Esophagus muscularis mucosa (tissue), 4 donors: ENCODE results near the gene STARD6. TPM values are rescaled to one million over a fixed set of nuclear protein-coding genes. Genes with fewer than 3 reads are reported as not detected.

Experiments
- DNase-seq: peaks from one replicate; pipeline ENCODE4 v3.0.0-alpha.2; 2017; ENCODE audit errors: extremely low spot score
- H3K27ac ChIP-seq, 4 donors: fragments of 200-600 bp; sonication (generic); replicated peaks in 1 of 4; 1 replicate in 3 of 4; 2 replicates in 1 of 4; pipeline ENCODE4 v1.5.1; 2016 to 2019; ENCODE audit warnings: mild to moderate bottlenecking in 1 of 4
- H3K27me3 ChIP-seq, 4 donors: fragments of 200-600 bp; sonication (generic); one replicate each; pipeline versions ENCODE4 v1.5.1 to v1.6.0; 2016 to 2019
- H3K36me3 ChIP-seq, 4 donors: fragments of 200-600 bp; sonication (generic); one replicate each; pipeline ENCODE4 v1.5.1; 2016 to 2019
- H3K4me1 ChIP-seq, 4 donors: fragments of 200-600 bp; sonication (generic); one replicate each; pipeline ENCODE4 v1.5.1; 2016 to 2019
- H3K4me3 ChIP-seq, 4 donors: fragments of 200-600 bp; sonication (generic); 1 replicate in 2 of 4; 2 replicates in 2 of 4; pipeline ENCODE4 v1.5.1; 2016 to 2019; ENCODE audit warnings: mild to moderate bottlenecking in 4 of 4, moderate library complexity in 1 of 4
- H3K9me3 ChIP-seq, 4 donors: fragments of 200-600 bp; sonication (generic); 1 replicate in 3 of 4; 2 replicates in 1 of 4; pipeline ENCODE4 v1.5.1; 2016 to 2019
- CTCF ChIP-seq, 3 experiments: fragments of 200-600 bp in 2 of 3; fragments of 450-650 bp in 1 of 3; sonication (generic) in 2 of 3; IDR thresholded peaks; one replicate each; pipeline ENCODE4 v1.5.1; 2017 to 2019; ENCODE audit warnings: antibody characterized with exemption in 3 of 3, mild to moderate bottlenecking in 2 of 3, moderate library complexity in 1 of 3
- EP300 ChIP-seq: sonication (generic); formaldehyde crosslinking; IDR thresholded peaks from one replicate; pipeline ENCODE4 v1.6.1; 2017; ENCODE audit warnings: antibody characterized with exemption
- POLR2A ChIP-seq: fragments of 450-650 bp; IDR thresholded peaks from one replicate; pipeline ENCODE4 v1.6.1; 2017; ENCODE audit warnings: antibody characterized with exemption, moderate library complexity, mild to moderate bottlenecking, low read depth
- POLR2AphosphoS5 ChIP-seq, 2 donors: sonication (generic); formaldehyde crosslinking; IDR thresholded peaks; one replicate each; pipeline ENCODE4 v1.6.1; 2017; ENCODE audit warnings: antibody characterized with exemption in 2 of 2
- WGBS: methylation state at CpG from one replicate; pipeline ENCODE4 v1.1.5; 2018; 5-methylcytosine and 5-hydroxymethylcytosine counted together
- intact Hi-C: fragments of 100-400 bp; cut with DNase I; formaldehyde crosslinking; loops from one replicate; pipeline ENCODE4 v1.15.1; 2023
- total RNA-seq, 4 donors: library from RNA; depleted of rRNA; stranded (reverse); fragments of >200 nt; gene quantifications; one replicate each; pipeline versions ENCODE4 v1.1.0 to v1.2.1, GENCODE V29; 2016

Gene STARD6
- total RNA-seq, 4 donors from 2014 or later: not detected

- no peak for TF ChIP-seq POLR2A
- TF ChIP-seq CTCF (IDR thresholded peaks at IDR 0.05): no peak
- TF ChIP-seq POLR2AphosphoS5 (IDR thresholded peaks at IDR 0.05): no peak
- TF ChIP-seq EP300: no peak
- Histone ChIP-seq H3K27ac (no peak overlapping the region), H3K4me1 (no peaks in the 10 kb centered on the region), H3K27me3 (no peaks in the 10 kb centered on the region), H3K36me3 (no peaks in the 10 kb centered on the region), H3K9me3 (no peaks in the 10 kb centered on the region), H3K4me3 (no peak overlapping the region)
- no peak for DNase-seq
- intact Hi-C loops: no loop called here
- WGBS: 85% methylated on average over 1 of the region's 1 CpG
Measured at GRCh38 chr18:54351186-54351585, 6.5 kb downstream of the STARD6 start.

- no peaks in the 10 kb centered on the region for H3K4me1 ChIP-seq
Measured at GRCh38 chr18:54338230-54338629, 19.4 kb downstream of the STARD6 start.

GRCh38 chr18:54335638-54336173, 22.0 kb downstream of the STARD6 start:
- Histone ChIP-seq H3K4me3 (no peak overlapping the region), H3K9me3 (no peaks in the 10 kb centered on the region), H3K27ac (no peak overlapping the region), H3K4me1 (no peaks in the 10 kb centered on the region), H3K27me3 (no peaks in the 10 kb centered on the region), H3K36me3 (no peaks in the 10 kb centered on the region)
- no peak for TF ChIP-seq CTCF (IDR thresholded peaks at IDR 0.05)
- TF ChIP-seq EP300: no peak
- no peak for TF ChIP-seq POLR2A
- TF ChIP-seq POLR2AphosphoS5 (IDR thresholded peaks at IDR 0.05): no peak
- intact Hi-C loops: no loop called here
- no peak for DNase-seq
- 100% methylated on average over 2 of the region's 2 CpGs for WGBS

More at GRCh38 chr18:54338230-54338629, 19.4 kb downstream of the STARD6 start:
- TF ChIP-seq POLR2AphosphoS5 (IDR thresholded peaks at IDR 0.05) (no peak), CTCF (IDR thresholded peaks at IDR 0.05) (no peak), POLR2A (no peak), EP300 (no peak)
- Histone ChIP-seq H3K27me3 (no peaks in the 10 kb centered on the region), H3K27ac (no peak overlapping the region), H3K4me3 (no peak overlapping the region), H3K9me3 (no peaks in the 10 kb centered on the region), H3K36me3 (no peaks in the 10 kb centered on the region)
- WGBS: 92% methylated on average over 4 of the region's 4 CpGs
- intact Hi-C loops: no loop called here
- no peak for DNase-seq

GRCh38 chr18:54330768-54331548, 26.7 kb downstream of the STARD6 start:
- H3K9me3 ChIP-seq: no peaks in the 10 kb centered on the region
- no peaks in the 10 kb centered on the region for H3K36me3 ChIP-seq
- H3K27me3 ChIP-seq: no peaks in the 10 kb centered on the region
- 75% methylated on average over 6 of the region's 6 CpGs for WGBS
- DNase-seq: no peak
- H3K4me1 ChIP-seq: no peaks in the 10 kb centered on the region
- TF ChIP-seq CTCF (IDR thresholded peaks at IDR 0.05) (no peak), POLR2AphosphoS5 (IDR thresholded peaks at IDR 0.05) (no peak), EP300 (no peak), POLR2A (no peak)
- intact Hi-C loops: no loop called here
- H3K4me3 ChIP-seq: no peak overlapping the region
- no peak overlapping the region for H3K27ac ChIP-seq
